GM12872 (cell line): Measurements from ENCODE around the gene AFF3.

Source experiments
- CTCF ChIP-seq: IDR thresholded peaks from 3 replicates; pipeline ENCODE4 v1.5.1; 2011; ENCODE audit warnings: low read depth, mild to moderate bottlenecking, low read length, moderate library complexity; ENCODE audit not compliant: insufficient read depth

The AFF3 gene

GRCh38 chr2:99819766-99820165 is 322.6 kb downstream of the AFF3 start:
- no peak for TF ChIP-seq CTCF

GRCh38 chr2:99818842-99819241 is 323.5 kb downstream of the AFF3 start:
- TF ChIP-seq CTCF, result no peak

- TF ChIP-seq CTCF, result no peak
Measured at GRCh38 chr2:99816908-99817307, 325.5 kb downstream of the AFF3 start.

DNA sequence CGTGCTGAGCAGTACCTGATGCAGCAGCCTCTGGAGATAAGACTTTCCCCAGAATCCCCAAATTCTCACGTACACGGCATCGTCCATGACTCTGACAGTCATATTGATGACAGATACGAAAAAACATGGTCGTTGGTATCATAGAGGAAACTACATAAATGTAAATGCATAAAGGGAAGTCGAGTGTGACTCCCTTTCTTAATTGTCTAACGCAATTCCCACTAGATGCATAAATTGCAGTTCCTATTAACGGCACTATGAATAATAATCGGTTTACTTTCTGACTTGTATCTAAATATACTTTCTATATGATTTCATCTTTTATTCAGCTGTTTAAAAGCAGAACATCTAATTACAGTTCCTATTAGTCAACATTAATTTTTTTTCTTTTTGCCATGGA is 330.0 kb downstream of the AFF3 start:
- TF ChIP-seq CTCF, result no peak

GRCh38 chr2:99811544-99811943 is 330.8 kb downstream of the AFF3 start:
- no peak for TF ChIP-seq CTCF

GRCh38 chr2:99810225-99810624 is 332.2 kb downstream of the AFF3 start:
- TF ChIP-seq CTCF, result no peak

GRCh38 chr2:99809259-99809900 is 333.0 kb downstream of the AFF3 start:
- TF ChIP-seq CTCF, result no peak
